ENCODE results near the gene GPRC5B. TPM values are rescaled to one million over a fixed set of nuclear protein-coding genes. Genes with fewer than 3 reads are reported as not detected.

Gene GPRC5B
- total RNA-seq = 10 to 100 TPM; 14.1 to 29.4 (median 21.4) TPM

DNA sequence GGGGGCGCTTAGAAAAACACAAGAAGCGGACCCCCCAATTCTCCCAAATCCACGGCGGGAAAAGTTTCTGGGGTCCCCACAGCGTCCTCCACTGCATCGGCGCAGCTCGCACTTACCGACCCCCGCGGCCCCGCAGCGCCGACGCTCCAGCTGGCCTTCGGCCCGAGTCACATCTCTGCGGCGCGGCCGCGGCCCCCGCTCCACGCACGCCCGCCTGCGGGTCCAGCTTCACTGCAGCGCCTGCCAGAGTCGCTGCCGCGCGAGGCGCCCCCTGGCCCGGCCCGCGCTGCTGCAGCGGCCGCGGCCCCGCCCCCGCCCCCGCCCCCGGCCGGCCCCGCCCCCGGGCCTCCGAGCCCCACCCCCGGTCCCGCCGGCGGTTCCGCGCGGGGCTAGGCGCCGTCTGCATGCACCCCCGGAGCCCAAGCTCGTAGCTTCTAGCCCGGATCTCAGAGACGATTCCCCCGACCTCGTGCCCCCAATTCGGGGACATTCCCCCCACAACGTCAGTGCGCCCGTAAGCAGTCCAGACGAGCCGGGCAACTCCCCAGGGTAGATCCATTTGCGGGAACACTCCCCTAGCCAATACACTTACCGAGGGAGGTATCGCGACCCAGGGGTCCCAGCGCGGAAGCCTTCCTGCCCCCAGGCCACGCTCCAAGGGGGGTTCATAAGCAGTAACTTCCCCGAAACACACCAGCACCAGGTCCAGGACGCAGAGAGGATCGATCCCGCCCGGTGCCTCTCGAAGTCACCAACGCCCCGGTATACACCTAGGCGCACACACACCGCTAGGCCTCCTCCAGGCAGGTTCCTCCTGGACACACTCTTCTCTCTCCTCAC is at the start of gene GPRC5B:
TSS of gene GPRC5B (minus strand) at position 238 of the 840 bp plus-strand sequence. CDS start 12,003 bp downstream, outside the sequence.
- Histone ChIP-seq H3K27me3 (peaks cover 0 to 32% (median 3%) of the 10 kb centered on the region in 4 donors), H3K4me3 (peak within 1 kb of the TSS; percentile 65 to 85 (median 68)), H3K36me3 (peaks cover 0 to 7% (median 0%) of the 10 kb centered on the region in 4 donors), H3K9me3 (no peaks in the 10 kb centered on the region), H3K4me1 (peaks cover 12 to 43% (median 37%) of the 10 kb centered on the region in 4 donors), H3K27ac (replicated peaks in 1 of 4) (peak within 1 kb of the TSS; percentile 60 to 73 (median 65))
- intact Hi-C loops (cut with DNase I) = loop anchor here (5.0 kb wide), 2 partner anchors 168 to 303 kb away; partner anchors contain the start of genes IQCK and KNOP1
- WGBS = 0% methylated on average over 13 of the region's 85 CpGs
- no peak for DNase-seq (ENCODE audit: extremely low spot score)
- TF ChIP-seq POLR2AphosphoS5 (IDR thresholded peaks at IDR 0.05) (peak in 1 of 2 donors; percentile 52), POLR2A (IDR thresholded peaks at IDR 0.05; ENCODE audit: low read depth) (peak; percentile 21), CTCF (IDR thresholded peaks at IDR 0.05) (peak in 2 of 3 experiments; percentile 7 to 11), EP300 (IDR thresholded peaks at IDR 0.05) (no peak)

DNA sequence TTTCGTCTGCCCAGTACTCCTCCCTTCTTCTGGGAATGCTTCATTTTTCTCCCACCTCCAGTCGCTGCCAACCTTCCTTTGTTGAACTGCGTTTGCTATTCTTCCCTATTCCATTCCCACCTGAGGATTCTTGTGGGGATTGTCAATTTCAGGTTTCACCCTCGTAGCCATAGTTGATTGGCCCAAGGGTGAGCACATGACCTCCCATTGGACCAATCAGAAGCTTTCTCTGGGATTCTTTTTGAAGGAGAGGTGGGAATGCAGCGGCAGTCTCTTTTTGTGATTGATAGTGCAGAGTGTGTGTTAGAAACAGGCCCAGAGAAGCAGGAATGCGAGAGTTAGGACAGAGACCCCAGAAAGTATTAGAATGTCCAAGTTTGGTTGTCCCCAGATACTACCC is 49.1 kb upstream of the GPRC5B start:
- intact Hi-C loops (cut with DNase I) = no loop called here
- Histone ChIP-seq H3K27me3 (peaks cover 0 to 10% (median 0%) of the 10 kb centered on the region in 4 donors), H3K27ac (replicated peaks in 1 of 4) (no peak overlapping the region), H3K4me3 (no peak overlapping the region), H3K36me3 (no peaks in the 10 kb centered on the region), H3K4me1 (no peaks in the 10 kb centered on the region), H3K9me3 (no peaks in the 10 kb centered on the region)
- no peak for DNase-seq (ENCODE audit: extremely low spot score)
- TF ChIP-seq POLR2A (IDR thresholded peaks at IDR 0.05; ENCODE audit: low read depth) (no peak), POLR2AphosphoS5 (IDR thresholded peaks at IDR 0.05) (no peak), EP300 (IDR thresholded peaks at IDR 0.05) (no peak), CTCF (IDR thresholded peaks at IDR 0.05) (no peak)
- WGBS = 75% methylated on average over 6 of the region's 6 CpGs

GRCh38 chr16:19929062-19929511 is 44.4 kb upstream of the GPRC5B start:
- Histone ChIP-seq H3K4me3 (no peak overlapping the region), H3K4me1 (no peaks in the 10 kb centered on the region), H3K36me3 (no peaks in the 10 kb centered on the region), H3K27me3 (peaks cover 0 to 10% (median 0%) of the 10 kb centered on the region in 4 donors), H3K9me3 (peaks cover 0 to 11% (median 9%) of the 10 kb centered on the region in 4 donors), H3K27ac (replicated peaks in 1 of 4) (no peak overlapping the region)
- no peak for TF ChIP-seq EP300 (IDR thresholded peaks at IDR 0.05)
- no peak for TF ChIP-seq CTCF (IDR thresholded peaks at IDR 0.05)
- no peak for TF ChIP-seq POLR2AphosphoS5 (IDR thresholded peaks at IDR 0.05)
- no peak for TF ChIP-seq POLR2A (IDR thresholded peaks at IDR 0.05; ENCODE audit: low read depth)
- DNase-seq (ENCODE audit: extremely low spot score) = no peak
- 72% methylated on average over 12 of the region's 12 CpGs for WGBS
- intact Hi-C loops (cut with DNase I) = no loop called here

- no peak overlapping the region for H3K27ac ChIP-seq (replicated peaks in 1 of 4)
- H3K9me3 ChIP-seq = peaks cover 0 to 11% (median 9%) of the 10 kb centered on the region in 4 donors
- H3K36me3 ChIP-seq = no peaks in the 10 kb centered on the region
- H3K27me3 ChIP-seq = peaks cover 0 to 6% (median 0%) of the 10 kb centered on the region in 4 donors
- no peak for TF ChIP-seq CTCF (IDR thresholded peaks at IDR 0.05)
- intact Hi-C loops (cut with DNase I) = no loop called here
- no peak for DNase-seq (ENCODE audit: extremely low spot score)
- H3K4me3 ChIP-seq = no peak overlapping the region
- H3K4me1 ChIP-seq = no peaks in the 10 kb centered on the region
- 70% methylated on average over 1 of the region's 1 CpG for WGBS
Observed at GRCh38 chr16:19928432-19928831, 43.8 kb upstream of the GPRC5B start.
